WTC11 (cell line): ENCODE measurements around the gene TOMM40L. TPM values are rescaled to one million over a fixed set of nuclear protein-coding genes. Genes with fewer than 3 reads are reported as not detected.

Source experiments
- ATAC-seq: fragments of 200-7000 bp; cut with Tn5 transposase; 2 replicates; pipeline ENCODE4 v1.10.0; 2021; ENCODE audit warnings: mild to moderate bottlenecking, moderate library complexity
- CTCF ChIA-PET: fragments of 300-600 bp; sonication (Branson Sonifier 250); formaldehyde crosslinking; loops from one replicate; lab custom pipeline; 2021; ENCODE audit warnings: antibody characterized with exemption; lab: Charles Lee
- POLR2A ChIA-PET: fragments of 350-600 bp; sonication (Branson Sonifier 250); formaldehyde crosslinking; loops from one replicate; lab custom pipeline; 2021; ENCODE audit warnings: antibody characterized with exemption; lab: Charles Lee
- DNase-seq: peaks from one replicate; pipeline ENCODE4 v3.0.0; 2021; ENCODE audit warnings: low spot score
- H3K27ac Mint-ChIP-seq: 2 replicates; pipeline ENCODE4 v1.8.0; 2021; ENCODE audit warnings: mixed read lengths
- H3K27me3 Mint-ChIP-seq: 2 replicates; pipeline ENCODE4 v1.8.0; 2021; ENCODE audit warnings: low read depth, mild to moderate bottlenecking, moderate library complexity, mixed read lengths
- H3K36me3 Mint-ChIP-seq: 2 replicates; pipeline ENCODE4 v1.8.0; 2021; ENCODE audit warnings: mixed read lengths
- H3K4me1 Mint-ChIP-seq: 2 replicates; pipeline ENCODE4 v1.8.0; 2022; ENCODE audit warnings: mixed read lengths
- H3K4me3 Mint-ChIP-seq: 2 replicates; pipeline ENCODE4 v1.8.0; 2021; ENCODE audit warnings: mild to moderate bottlenecking, moderate library complexity, mixed read lengths
- H3K9me3 Mint-ChIP-seq: 2 replicates; pipeline ENCODE4 v1.8.0; 2021; ENCODE audit warnings: mixed read lengths
- AFF4 ChIP-seq: sonication (generic); formaldehyde crosslinking; IDR thresholded peaks from 2 replicates; pipeline ENCODE4 v1.8.1; 2023; ENCODE audit warnings: mild to moderate bottlenecking, missing genetic modification reagents, borderline replicate concordance
- ATF6 ChIP-seq: sonication (generic); formaldehyde crosslinking; IDR thresholded peaks from 2 replicates; pipeline ENCODE4 v1.8.1; 2023; ENCODE audit warnings: mild to moderate bottlenecking, missing genetic modification reagents
- ESRRA ChIP-seq: sonication (generic); formaldehyde crosslinking; IDR thresholded peaks from 2 replicates; pipeline ENCODE4 v1.8.1; 2022; ENCODE audit warnings: mild to moderate bottlenecking, missing genetic modification reagents, borderline replicate concordance
- FOXP1 ChIP-seq: sonication (generic); formaldehyde crosslinking; IDR thresholded peaks from 2 replicates; pipeline ENCODE4 v1.8.0; 2022; ENCODE audit warnings: missing genetic modification reagents, mild to moderate bottlenecking, moderate library complexity, borderline replicate concordance
- HMGA2 ChIP-seq: fragments of 250-450 bp; sonication (Bioruptor Pico); IDR thresholded peaks from 2 replicates; pipeline ENCODE4 v1.4.0; 2021; ENCODE audit warnings: mild to moderate bottlenecking, moderate library complexity
- JAZF1 ChIP-seq: fragments of 250-450 bp; sonication (Bioruptor Pico); IDR thresholded peaks from 2 replicates; pipeline ENCODE4 v1.9.0; 2021; ENCODE audit warnings: moderate library complexity, mild to moderate bottlenecking, inconsistent platforms
- NFE2L1 ChIP-seq: sonication (generic); formaldehyde crosslinking; IDR thresholded peaks from 2 replicates; pipeline ENCODE4 v1.8.1; 2023; ENCODE audit warnings: missing genetic modification reagents
- OVOL2 ChIP-seq: fragments of 250-450 bp; sonication (Bioruptor Pico); IDR thresholded peaks from 2 replicates; pipeline ENCODE4 v1.9.0; 2021; ENCODE audit warnings: mild to moderate bottlenecking, borderline replicate concordance
- SMAD4 ChIP-seq: sonication (generic); formaldehyde crosslinking; IDR thresholded peaks from 2 replicates; pipeline ENCODE4 v1.8.0; 2022; ENCODE audit warnings: mild to moderate bottlenecking, missing genetic modification reagents
- USF2 ChIP-seq: sonication (generic); formaldehyde crosslinking; IDR thresholded peaks from 2 replicates; pipeline ENCODE4 v1.8.1; 2023; ENCODE audit warnings: mild to moderate bottlenecking, missing genetic modification reagents, moderate library complexity
- ZMAT4 ChIP-seq: fragments of 250-450 bp; sonication (Bioruptor Pico); IDR thresholded peaks from 2 replicates; pipeline ENCODE4 v1.9.0; 2021; ENCODE audit warnings: mild to moderate bottlenecking
- ZNF232 ChIP-seq: sonication (generic); formaldehyde crosslinking; IDR thresholded peaks from 2 replicates; pipeline ENCODE4 v1.8.0; 2022; ENCODE audit warnings: mild to moderate bottlenecking, missing genetic modification reagents
- ZNF281 ChIP-seq: sonication (generic); formaldehyde crosslinking; IDR thresholded peaks from 2 replicates; pipeline ENCODE4 v1.8.0; 2023; ENCODE audit warnings: mild to moderate bottlenecking, missing genetic modification reagents
- total RNA-seq: library from RNA; stranded (reverse); gene quantifications from 3 replicates; pipeline ENCODE4 v1.2.3, GENCODE V29; 2021

TOMM40L gene
- total RNA-seq, 1 experiment from 2014 or later, result 16.9 TPM

- ChIA-PET CTCF (interaction anchor here (0.6 to 3.4 kb wide), 8 partner anchors 9 to 240 kb away, joined by 3 to 40 read pairs (median 4); partner anchors contain the start of genes B4GALT3, KLHDC9 and TOMM40L), POLR2A (interaction anchor here (2.2 kb wide), 1 partner anchor 68 kb away, joined by 8 read pairs; the partner anchor contains the start of gene DEDD)
- peaks cover 17% of the 10 kb centered on the region for H3K36me3 Mint-ChIP-seq
- no peaks in the 10 kb centered on the region for H3K27me3 Mint-ChIP-seq
- ATAC-seq (no peak), DNase-seq (no peak)
- peaks cover 65% of the 10 kb centered on the region for H3K4me1 Mint-ChIP-seq
- H3K27ac Mint-ChIP-seq, result peak overlapping the region; percentile 96
- H3K9me3 Mint-ChIP-seq, result no peaks in the 10 kb centered on the region
- peak overlapping the region; percentile 21; the same call in 1 of the 2 replicates for H3K4me3 Mint-ChIP-seq
- TF ChIP-seq HMGA2 (CRISPR knock-in tag) (no peak), ATF6 (CRISPR knock-in tag) (no peak), NFE2L1 (CRISPR knock-in tag) (0 out of 2 replicates have a peak, but pooled peaks have one; percentile 48), JAZF1 (no peak)
Measured at GRCh38 chr1:161200421-161200991, 25.4 kb upstream of the TOMM40L start.

GRCh38 chr1:161200992-161201835 is 24.6 kb upstream of the TOMM40L start:
- peak overlapping the region; percentile 96 for H3K27ac Mint-ChIP-seq
- DNase-seq, result no peak
- no peaks in the 10 kb centered on the region for H3K27me3 Mint-ChIP-seq
- CTCF ChIA-PET, result interaction anchor here (0.6 to 3.4 kb wide), 15 partner anchors 10 to 239 kb away, joined by 3 to 40 read pairs (median 6); partner anchors contain the start of genes APOA2, B4GALT3, KLHDC9 and PPOX
- peak; percentile 0 for ATAC-seq
- H3K4me3 Mint-ChIP-seq, result peak overlapping the region; percentile 91
- TF ChIP-seq ZMAT4, result no peak
- 0 out of 2 replicates have a peak, but pooled peaks have one; percentile 5 for TF ChIP-seq ZNF232 (CRISPR knock-in tag)
- peaks cover 65% of the 10 kb centered on the region for H3K4me1 Mint-ChIP-seq
- H3K9me3 Mint-ChIP-seq, result no peaks in the 10 kb centered on the region
- POLR2A ChIA-PET, result interaction anchor here (0.6 to 2.2 kb wide), 5 partner anchors 24 to 188 kb away, joined by 3 to 8 read pairs (median 4); partner anchors contain the start of genes DEDD, F11R and TOMM40L
- H3K36me3 Mint-ChIP-seq, result peaks cover 22% of the 10 kb centered on the region

- POLR2A ChIA-PET, result interaction anchor here (0.6 to 2.2 kb wide), 8 partner anchors 8 to 188 kb away, joined by 3 to 8 read pairs (median 4); partner anchors contain the start of genes DEDD, F11R and TOMM40L
- peak; percentile 97 for DNase-seq
- peaks cover 30% of the 10 kb centered on the region for H3K36me3 Mint-ChIP-seq
- H3K4me1 Mint-ChIP-seq, result peaks cover 59% of the 10 kb centered on the region
- peak within 1 kb of the TSS; percentile 96 for H3K27ac Mint-ChIP-seq
- H3K4me3 Mint-ChIP-seq, result peak within 1 kb of the TSS; percentile 91
- H3K27me3 Mint-ChIP-seq, result no peaks in the 10 kb centered on the region
- H3K9me3 Mint-ChIP-seq, result no peaks in the 10 kb centered on the region
- CTCF ChIA-PET, result interaction anchor here (0.6 to 3.4 kb wide), 13 partner anchors 8 to 238 kb away, joined by 3 to 40 read pairs (median 6); partner anchors contain the start of genes APOA2, B4GALT3, PPOX and TOMM40L
- peak; percentile 80 for ATAC-seq
- peak; percentile 77; the same call in 1 of the 2 replicates for TF ChIP-seq ESRRA
- TF ChIP-seq SMAD4 (CRISPR knock-in tag), result no peak
- TF ChIP-seq AFF4, result no peak
- TF ChIP-seq FOXP1, result peak; percentile 65; the same call in 1 of the 2 replicates
- TF ChIP-seq USF2, result peak; percentile 59
- no peak for TF ChIP-seq ZNF281 (CRISPR knock-in tag)
- TF ChIP-seq OVOL2 (CRISPR knock-in tag), result no peak
Measured at GRCh38 chr1:161201836-161202712, 23.8 kb upstream of the TOMM40L start, which contains the start of gene NDUFS2. Gene NDUFS2, plus strand, starts transcription at chr1:161202367. Its CDS starts 19 bp downstream, at chr1:161202386.
